ENCODE data around the gene FAM20C.

The FAM20C gene

DNA sequence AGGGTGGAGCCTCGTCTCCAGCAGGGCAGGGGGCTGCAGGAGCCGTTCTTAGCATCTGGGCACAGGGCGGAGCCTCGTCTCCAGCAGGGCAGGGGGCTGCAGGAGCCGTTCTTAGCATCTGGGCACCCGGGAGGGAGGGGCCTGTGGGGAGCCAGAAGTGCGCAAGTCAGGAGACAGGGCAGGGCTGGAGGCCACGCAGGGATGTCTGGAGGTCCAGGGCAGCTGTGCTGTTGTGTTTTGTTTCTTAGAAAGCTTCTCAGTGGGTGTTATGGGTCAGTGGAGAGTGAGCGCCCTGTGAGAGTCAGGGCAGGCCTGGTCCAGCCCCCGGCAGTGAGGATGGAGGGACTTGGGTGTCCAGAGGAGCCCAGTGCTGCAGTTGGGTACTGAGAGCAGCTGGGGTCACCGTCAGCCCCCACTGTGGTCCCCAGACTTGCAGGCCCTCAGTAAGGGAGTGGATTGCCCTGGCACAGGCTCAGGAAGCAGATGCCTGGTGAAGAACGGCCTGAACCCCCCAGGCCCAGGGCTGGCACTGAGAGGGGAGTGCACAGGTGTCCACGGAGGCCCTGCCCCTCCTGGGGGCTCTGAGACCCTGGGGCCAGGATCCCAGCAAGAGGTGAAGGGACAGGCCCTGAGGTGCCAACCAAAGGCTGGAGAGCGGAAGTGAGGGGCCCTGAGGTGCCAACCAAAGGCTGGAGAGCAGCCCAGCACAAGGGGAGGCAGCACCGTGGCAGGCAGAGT, 29.8 kb downstream of the FAM20C start:
- in situ Hi-C loops (cut with MboI; ENCODE audit: low sequenced_read_pairs) = no loop called here

DNA sequence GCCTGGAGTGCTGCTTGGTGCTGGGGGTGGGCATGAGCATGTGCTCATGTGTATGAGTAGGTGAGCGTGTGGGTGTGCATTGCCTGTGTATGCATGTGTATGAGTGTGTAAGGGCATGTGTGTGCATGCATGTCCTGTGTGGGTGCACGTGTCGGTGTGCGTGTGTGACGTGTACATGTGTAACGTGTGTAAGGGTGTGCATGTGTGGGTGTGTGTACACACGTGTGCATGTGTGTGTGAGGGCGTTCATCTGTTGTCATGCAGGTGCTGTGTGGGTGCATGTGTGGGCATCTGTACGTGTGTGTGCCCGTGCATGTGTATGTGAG, 30.3 kb downstream of the FAM20C start:
- in situ Hi-C loops (cut with MboI; ENCODE audit: low sequenced_read_pairs) = no loop called here

DNA sequence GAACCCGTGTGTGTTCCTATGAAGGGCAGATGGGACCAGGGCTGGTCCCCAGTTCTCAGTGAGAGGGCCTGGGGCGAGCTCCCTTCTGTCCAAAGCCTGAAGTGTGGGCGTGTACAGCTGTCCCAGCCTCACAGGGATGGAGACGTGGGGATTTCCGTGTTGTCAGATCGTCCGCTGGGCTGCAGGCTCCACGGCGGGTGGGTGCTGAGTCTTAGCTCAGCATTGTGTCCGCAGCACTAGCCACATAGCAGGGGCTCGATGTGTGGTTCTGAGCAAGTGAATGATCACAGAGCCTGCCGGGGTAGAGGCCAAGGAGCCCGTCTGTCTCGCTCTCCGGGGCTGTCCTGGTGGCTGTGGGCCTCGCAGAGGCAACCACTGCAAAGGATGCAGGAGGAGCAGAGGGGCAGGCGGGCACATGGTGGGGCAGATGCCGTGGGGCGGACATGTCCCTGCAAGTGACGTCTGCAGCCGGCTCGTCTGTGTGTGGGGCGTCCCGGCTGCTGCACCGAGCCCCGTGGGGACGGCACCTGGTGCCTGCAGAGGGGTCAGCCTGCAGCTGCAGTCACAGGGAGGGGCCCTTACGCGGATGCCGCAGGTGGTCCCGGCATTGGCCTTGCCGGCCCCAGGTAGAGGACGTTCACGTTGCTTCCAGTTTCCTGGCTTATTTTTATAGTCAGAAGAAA, 30.9 kb downstream of the FAM20C start:
- in situ Hi-C loops (cut with MboI; ENCODE audit: low sequenced_read_pairs) = no loop called here

DNA sequence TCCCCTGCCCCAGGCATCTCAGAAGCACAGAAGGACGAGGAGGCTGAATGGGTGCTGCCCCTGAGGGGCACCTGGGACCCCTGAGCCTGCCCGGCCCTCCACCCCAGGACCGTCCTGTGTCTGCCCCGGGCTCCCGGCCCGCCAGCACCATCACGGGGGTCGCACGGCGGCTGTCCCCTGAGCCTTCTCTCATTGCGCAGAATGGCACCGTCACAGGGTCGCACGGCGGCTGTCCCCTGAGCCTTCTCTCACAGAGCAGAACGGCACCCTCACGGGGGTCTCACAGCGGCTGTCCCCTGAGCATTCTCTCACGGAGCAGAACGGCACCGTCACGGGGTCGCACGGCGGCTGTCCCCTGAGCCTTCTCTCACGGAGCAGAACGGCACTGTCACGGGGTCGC, 31.5 kb downstream of the FAM20C start:
- in situ Hi-C loops (cut with MboI; ENCODE audit: low sequenced_read_pairs) = no loop called here

DNA sequence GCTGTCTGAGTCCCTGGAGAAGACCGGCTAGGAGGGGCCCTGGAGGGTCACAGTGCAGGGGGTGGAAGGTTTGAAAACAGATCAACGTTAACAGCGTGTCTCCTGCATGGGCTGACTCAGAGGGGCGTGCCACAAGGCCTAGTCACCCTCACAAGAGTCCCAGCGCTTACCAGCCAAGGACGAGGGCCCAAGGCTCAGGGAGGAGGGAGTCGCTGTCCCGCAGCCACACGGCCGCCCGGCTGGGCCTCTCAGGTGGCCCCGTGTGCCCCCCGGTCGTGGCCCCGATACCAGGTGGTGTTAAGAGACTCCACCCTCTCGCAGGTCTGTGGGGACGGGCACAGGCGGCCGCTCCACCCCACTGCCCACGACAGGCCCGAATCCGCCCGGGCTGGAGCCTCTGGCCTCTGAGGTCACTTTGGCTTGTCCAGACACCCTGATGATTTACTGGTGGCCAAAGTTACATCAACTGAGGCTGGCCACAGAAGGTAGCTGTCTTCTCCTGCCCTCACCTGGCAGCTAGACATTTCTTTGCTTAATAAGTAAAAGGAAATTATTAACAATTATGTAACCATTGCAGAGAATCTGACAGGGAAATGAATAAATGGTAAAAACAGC, 34.0 kb downstream of the FAM20C start:
- in situ Hi-C loops (cut with MboI; ENCODE audit: low sequenced_read_pairs) = no loop called here

DNA sequence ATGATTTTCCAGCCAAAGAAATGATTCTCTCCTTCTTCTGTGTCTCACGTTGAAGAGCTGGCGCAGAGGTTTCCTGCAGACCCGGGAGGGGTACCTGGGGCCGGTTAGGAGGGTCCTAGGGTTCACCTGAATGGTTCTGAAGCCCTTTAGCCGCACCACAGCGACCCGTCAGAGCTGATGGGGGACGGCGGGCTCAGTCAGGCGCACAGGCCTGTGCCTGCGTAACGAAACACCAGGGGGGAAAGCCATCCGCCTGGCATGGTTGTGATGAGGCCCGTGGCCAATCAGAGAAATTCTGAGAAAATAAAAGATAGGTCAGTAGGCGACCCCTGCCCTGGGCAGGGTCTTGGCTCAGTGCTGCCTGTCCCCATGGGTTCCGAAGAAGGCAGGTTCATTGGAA, 35.6 kb downstream of the FAM20C start:
- in situ Hi-C loops (cut with MboI; ENCODE audit: low sequenced_read_pairs) = no loop called here

DNA sequence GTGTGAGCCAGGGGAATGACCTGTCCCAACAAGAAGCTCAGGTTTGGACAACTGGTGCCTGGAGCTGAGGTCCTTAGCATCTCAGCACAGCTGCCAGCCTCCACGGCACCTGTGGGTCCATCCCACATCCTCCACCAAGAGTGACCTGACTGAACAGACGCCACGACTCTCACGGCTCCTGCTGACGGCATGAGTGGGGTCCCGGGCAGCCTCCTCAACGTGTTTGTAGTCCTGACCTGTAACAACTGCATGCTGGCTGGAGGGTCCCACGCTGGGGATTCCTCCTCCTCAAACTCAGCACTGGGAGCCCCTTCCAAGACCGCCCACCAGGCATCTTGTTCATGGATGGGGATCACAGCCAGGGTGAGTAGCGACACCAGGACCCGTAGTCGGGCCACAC, 36.2 kb downstream of the FAM20C start:
- in situ Hi-C loops (cut with MboI; ENCODE audit: low sequenced_read_pairs) = no loop called here

DNA sequence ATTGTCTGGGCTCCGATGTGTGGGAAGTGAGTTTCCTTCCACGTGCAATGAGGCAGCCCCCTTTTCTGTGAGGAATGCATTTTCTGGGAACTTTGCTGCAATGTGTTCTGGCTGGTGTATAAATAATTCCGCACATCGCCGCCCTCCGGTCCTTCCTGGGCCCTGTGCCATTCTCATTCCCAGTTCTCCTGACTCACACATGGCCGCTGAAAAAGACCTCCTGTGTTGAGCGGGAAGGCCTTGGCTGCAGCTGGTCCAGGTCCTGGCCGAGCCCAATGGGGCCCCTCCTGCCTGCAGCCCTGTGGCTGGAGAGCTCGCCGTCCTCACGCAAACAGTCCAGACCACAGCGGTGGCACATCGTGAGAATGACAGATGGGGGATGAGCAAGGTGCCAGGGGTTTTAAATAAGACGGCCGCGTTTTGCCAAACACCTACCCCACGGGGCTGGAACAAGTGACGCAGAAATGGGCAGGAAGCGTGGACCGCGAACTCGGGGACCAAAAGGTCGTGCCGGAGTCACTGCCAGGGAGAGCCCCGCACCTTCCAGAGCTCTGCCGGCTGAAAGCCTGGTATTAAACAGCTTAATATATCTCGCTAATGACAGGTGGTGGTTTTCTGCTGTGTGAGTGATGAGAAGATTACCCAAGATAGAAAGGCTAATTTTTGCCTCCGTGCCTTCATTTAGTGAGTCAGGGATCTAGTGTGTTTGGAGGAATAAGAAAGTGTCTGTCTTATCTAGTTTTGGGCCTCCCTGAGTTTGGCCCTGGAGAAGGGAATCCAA, 37.0 kb downstream of the FAM20C start:
- in situ Hi-C loops (cut with MboI; ENCODE audit: low sequenced_read_pairs) = no loop called here

DNA sequence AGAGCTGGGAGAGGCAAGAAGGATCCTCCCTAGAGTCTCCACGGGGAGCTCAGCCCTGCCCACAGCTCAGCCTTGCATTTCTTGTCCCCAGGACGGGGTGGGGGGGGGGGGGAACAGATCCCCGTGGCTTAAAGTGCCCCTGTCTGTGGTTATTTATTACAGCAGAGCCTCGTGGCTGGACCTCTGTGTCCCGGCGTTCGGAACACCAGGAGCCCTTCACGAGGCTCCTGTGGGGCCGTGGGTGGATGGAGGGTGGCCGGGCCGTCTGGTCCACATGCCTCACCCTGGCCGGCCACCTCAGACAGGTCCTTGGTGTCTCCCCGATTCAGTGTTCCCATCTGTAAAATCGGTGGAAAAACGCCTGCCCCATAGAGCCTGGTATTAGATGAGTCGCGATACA, 37.9 kb downstream of the FAM20C start:
- in situ Hi-C loops (cut with MboI; ENCODE audit: low sequenced_read_pairs) = no loop called here

DNA sequence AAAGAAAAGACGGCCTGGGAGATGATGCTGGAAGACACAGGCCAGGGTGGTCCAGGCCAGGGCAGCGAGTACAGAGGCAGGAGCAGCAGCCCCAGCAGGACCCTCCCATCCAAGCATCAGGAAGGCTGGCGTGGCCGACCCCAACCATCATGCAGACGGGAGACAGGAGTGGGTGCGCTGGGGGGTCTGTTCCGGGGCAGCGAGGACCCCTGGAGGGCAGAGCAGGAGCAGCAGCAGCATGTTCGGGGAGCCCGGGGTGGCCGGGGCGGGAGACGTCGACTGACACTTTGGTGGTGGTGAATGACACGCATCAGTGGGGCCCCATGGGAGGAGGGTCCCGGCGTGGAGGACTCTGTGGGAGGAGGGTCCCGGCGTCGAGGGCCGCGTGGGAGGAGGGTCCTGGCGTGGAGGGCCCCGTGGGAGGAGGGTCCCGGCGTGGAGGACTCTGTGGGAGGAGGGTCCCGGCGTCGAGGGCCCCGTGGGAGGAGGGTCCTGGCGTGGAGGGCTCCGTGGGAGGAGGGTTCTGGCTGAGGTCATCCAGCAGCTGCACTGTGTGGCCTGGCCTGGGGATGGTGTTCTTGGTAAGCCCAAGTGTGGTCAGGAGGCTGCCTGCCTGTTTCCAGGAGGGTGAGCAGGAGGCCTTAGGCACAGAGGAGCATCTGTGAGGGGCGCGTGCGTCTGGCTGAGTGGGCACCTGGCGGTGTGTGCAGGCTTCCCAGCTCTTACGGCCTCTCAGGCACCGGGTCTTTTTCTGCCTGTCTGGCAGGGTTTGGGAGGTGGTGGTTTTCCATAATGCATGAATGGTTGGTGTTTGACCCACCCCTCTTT, 38.9 kb downstream of the FAM20C start:
- in situ Hi-C loops (cut with MboI; ENCODE audit: low sequenced_read_pairs) = no loop called here

DNA sequence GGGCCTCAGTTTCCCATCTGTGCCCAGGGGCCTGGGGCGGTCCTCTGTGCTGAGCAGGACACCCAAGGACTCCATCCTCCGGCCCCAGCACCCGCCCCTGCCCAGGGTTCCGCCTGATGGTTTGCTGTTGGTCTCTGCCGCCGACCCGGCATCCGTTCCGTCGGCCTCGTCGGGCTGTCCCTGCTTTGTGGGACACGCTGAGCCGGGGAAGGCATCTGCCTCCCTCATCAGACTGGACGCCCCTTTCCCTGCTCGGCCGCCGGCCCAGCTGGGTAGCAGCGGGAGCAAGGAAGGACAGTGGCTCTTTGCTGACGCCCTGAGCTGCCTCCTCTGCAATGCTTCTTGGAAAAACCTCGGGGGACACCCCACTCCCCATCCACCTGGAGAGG, 39.5 kb downstream of the FAM20C start:
- in situ Hi-C loops (cut with MboI; ENCODE audit: low sequenced_read_pairs) = no loop called here

DNA sequence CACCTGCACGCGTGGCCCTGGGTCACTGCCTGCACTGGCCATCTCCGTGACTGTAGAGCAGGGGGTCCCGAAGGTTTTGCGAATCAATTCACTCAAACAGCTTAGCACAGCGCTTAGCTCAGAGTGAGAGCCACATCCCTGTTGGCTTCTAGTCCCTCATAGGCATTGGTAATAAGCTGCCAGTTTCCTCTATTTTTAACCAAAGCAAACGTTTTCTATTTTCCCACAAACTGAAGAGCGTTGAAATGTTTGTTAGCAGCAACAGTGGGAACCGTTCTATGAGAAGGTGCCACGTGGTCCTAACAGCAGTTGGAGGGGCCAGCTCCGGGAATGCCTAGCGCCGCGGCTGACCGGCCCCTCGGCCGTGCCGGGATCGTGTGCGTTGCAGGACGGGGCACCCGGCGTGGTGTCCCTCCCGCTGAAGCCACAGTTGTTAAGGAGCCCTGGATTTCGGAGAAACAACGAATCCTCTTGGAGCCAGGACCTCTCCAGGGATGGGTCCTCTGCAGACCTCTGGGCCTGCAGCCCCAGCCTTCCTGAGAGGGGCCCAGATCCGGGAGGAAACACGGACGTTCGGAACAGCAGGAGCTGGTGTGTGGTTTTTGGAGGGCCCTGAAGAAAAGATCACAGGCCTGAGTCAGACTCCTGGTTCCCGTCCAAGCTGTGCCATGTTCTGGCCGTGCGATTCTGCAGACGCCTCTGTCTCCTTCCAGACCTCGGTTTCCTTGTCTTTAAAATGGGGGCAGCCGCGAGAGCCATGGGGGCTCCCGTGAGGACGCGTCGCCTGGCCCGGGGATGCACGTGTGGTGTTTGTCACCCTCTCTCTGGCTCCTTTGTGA, 40.3 kb downstream of the FAM20C start:
- in situ Hi-C loops (cut with MboI; ENCODE audit: low sequenced_read_pairs) = no loop called here

DNA sequence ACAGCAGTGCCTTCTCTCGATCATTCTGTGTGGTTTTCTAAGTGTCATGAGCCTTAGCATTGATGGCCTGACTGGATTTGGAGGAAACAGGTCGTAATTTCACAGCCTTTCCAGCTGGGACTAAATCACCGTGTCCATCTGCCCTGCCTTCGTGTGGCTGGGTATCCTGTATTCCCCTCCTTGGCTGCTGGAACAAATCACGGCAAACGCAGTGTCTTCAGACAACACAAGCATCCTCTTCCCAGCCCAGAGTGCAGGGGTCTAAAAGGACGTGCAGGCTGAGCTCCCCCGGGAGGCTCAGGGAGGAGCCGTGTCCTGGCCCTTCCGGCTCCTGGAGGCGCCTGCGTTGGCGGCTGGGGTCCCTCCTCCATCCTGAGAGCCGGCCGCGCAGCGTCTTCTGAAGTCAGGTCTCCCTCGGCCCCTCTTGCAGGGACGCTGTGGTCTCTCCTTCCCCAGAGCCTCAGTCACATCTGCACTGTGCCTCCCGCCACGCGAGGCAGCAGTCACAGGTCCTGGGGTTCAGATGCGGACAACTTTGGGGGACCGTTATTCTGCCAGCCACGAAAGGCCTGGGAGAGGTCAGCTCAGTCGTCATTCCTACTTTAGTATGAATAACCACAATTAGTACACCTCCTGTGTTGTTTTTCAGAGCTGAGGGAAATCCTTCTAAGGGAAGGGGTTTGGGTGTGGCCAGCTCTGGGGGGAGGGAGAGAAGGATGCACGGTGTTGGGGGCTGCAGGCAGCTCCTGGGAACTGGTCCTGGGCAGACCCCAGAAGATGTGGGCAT, 41.1 kb downstream of the FAM20C start:
- in situ Hi-C loops (cut with MboI; ENCODE audit: low sequenced_read_pairs) = no loop called here

DNA sequence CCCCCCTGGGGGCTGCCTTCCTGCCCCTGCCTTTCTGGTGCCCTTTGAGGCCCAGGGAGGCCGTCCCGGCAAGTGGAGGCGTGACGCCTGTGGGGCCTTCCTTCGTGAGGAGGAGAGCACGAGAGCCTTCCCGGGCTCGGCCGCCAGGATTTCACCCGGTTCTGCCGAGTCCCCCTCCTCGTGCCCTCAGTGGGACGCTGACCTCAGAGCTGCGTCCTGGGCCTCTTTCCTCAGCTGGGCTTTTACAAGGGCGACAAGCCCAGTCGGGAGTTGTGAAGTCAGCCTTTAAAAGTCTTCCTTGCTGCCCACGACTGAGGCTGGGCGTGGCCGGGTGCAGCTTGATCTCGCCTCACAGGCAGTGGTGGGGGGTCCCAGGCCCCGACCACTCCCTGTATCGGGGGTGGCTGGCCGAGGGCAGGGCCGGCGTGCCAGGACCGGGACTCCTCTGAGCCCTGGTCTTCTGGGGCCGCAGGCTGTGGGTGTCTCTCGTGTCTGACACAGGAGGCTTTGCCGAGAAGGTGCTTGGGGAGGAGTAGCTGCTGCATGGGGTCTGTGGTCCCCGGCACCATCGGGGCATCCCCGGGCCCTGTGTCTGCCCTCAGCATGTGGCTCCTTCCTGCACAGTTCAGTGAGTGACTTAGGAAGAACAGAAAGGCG, 41.8 kb downstream of the FAM20C start:
- in situ Hi-C loops (cut with MboI; ENCODE audit: low sequenced_read_pairs) = no loop called here

DNA sequence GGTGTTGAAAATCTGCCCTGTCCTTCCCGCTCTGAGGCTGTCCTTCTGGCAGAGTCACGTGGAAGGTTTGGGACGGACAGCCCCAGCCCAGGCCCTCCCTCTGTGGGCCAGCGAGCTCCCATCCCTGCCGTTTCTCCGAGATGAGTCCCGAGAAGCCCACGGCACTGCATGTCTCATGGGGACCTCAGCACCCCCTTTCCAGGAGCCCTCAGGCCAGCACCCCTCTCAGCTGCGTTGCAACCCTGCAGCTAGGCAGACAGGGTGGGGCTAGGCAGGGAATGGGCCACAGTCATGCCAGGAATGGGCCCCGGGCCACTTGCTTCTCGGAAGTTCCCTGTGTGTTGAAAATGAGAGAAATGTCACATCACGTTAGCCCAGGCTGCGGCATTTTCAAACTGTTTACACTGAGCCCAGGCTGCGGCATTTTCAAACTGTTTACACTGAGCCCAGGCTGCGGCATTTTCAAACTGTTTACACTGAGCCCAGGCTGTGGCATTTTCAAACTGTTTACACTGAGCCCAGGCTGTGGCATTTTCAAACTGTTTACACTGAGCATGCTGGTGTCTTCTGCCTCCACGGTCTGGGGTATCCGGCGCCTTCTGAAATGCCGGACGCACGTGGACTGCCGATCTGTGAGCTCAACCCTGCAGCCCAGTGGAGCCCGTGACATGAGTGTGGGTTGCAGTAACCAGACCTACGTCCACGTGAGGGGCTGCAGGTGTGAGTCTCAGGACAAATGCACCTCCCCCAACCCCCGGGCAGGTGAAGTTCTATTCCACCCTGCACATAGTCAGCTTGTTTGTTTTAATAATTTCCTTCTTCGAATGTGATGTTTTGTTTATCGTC, 42.6 kb downstream of the FAM20C start:
- in situ Hi-C loops (cut with MboI; ENCODE audit: low sequenced_read_pairs) = no loop called here

DNA sequence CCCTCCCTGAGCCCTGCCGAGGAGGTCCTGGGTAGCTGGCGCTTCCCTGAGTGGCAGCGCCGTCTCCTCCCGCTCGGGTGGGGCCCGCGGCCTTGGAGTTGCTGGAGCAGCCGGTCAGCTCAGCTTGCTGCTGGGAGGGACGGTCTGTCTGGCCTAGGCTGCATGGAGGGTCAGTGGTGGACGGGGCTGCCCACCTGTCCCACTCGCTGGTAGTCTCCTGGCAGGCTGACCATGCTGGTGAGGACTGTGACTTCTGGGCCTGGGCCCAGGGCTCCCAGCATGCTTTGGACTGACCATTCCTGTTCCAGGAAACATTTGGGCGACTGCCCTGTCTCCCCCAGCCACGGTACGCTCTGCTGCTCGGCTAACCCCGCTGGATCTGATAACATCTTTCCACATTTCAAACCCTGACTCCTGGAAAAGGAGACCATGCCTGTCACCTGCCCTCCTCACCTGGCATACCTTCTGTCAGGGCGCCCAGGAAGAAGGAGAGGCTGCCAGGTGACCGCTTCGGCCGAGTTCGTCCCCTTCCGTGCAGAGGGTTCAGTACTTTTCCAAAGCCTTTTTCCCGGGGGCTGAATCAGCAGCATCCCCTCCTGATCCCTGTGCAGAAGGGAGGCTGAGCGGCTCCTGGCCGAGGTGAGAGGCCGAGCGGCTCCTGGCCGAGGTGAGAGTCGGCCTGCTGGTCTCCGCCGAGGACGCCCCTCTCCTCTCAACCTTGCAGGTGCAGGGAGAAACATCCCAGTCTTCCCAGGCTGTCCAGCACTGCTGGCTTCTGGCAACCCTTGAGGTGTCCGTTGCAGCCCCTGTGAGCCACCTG, 43.4 kb downstream of the FAM20C start:
- in situ Hi-C loops (cut with MboI; ENCODE audit: low sequenced_read_pairs) = no loop called here

DNA sequence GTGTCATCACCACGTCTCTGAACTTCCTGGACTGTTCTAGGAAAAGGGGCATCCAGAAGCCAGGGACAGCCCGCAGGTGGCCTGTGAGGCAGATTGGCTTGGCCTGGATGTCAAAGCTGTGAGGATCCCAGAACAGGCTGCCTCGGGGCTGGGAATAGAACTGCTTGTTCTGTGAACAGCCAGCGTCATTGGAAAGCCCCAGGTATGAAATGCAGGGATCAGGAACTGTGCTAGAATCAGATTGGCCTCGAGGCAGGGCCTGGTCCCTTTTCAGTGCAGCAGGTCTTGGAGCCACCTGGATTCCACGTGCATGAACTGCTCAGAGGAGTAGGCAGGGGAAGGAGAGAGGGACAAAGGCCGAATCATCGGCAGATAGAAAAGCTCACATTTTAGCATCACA, 44.6 kb downstream of the FAM20C start:
- in situ Hi-C loops (cut with MboI; ENCODE audit: low sequenced_read_pairs) = no loop called here

Measured in hTERT RPE-1 (cell line).